ENCODE measurements around the gene UGT1A9. TPM values are rescaled to one million over a fixed set of nuclear protein-coding genes. Genes with fewer than 3 reads are reported as not detected.

Gene UGT1A9
- total and polyA plus RNA-seq, 2 experiments from 2014 or later: 9.6 to 12.6 TPM

GRCh38 chr2:233656443-233656842 is 15.3 kb upstream of the UGT1A9 start:
- Histone ChIP-seq H3K4me3 (no peak overlapping the region), H3K27me3 (no peaks in the 10 kb centered on the region), H3K9me3 (ENCODE audit: low read depth) (no peaks in the 10 kb centered on the region), H3K4me2 (no peak overlapping the region), H2AFZ (no peak overlapping the region), H3K27ac (no peak overlapping the region), H3K9me2 (replicated peaks; ENCODE audit: insufficient read depth) (no peaks in the 10 kb centered on the region), H3K36me3 (replicated peaks; ENCODE audit: insufficient read depth, low read depth) (no peaks in the 10 kb centered on the region), H3K79me2 (no peaks in the 10 kb centered on the region), H3K4me1 (ENCODE audit: insufficient read depth) (no peaks in the 10 kb centered on the region), H4K20me1 (ENCODE audit: insufficient read depth, poor library complexity, severe bottlenecking) (no peaks in the 10 kb centered on the region)
- TF ChIP-seq EZH2phosphoT487 (IDR thresholded peaks at IDR 0.05; ENCODE audit: low read depth, severe bottlenecking, unreplicated experiment) (no peak), EZH2 (IDR thresholded peaks at IDR 0.05; ENCODE audit: borderline replicate concordance) (no peak), CTCF (IDR thresholded peaks at IDR 0.05; ENCODE audit: poor library complexity) (no peak)
- WGBS (ENCODE audit: low lambda C conversion rate, missing lambda C conversion rate): 90% methylated on average over 10 of the region's 10 CpGs
- no peak for DNase-seq (ENCODE audit: low spot score)

GRCh38 chr2:233658610-233659009 is 13.1 kb upstream of the UGT1A9 start:
- Histone ChIP-seq H4K20me1 (ENCODE audit: insufficient read depth, poor library complexity, severe bottlenecking) (no peaks in the 10 kb centered on the region), H3K4me2 (no peak overlapping the region), H2AFZ (no peak overlapping the region), H3K36me3 (replicated peaks; ENCODE audit: insufficient read depth, low read depth) (no peaks in the 10 kb centered on the region), H3K4me1 (ENCODE audit: insufficient read depth) (no peaks in the 10 kb centered on the region), H3K79me2 (no peaks in the 10 kb centered on the region), H3K9me3 (ENCODE audit: low read depth) (no peaks in the 10 kb centered on the region), H3K9me2 (replicated peaks; ENCODE audit: insufficient read depth) (no peaks in the 10 kb centered on the region), H3K27me3 (no peaks in the 10 kb centered on the region), H3K27ac (no peak overlapping the region), H3K4me3 (no peak overlapping the region)
- no peak for DNase-seq (ENCODE audit: low spot score)
- TF ChIP-seq EZH2phosphoT487 (IDR thresholded peaks at IDR 0.05; ENCODE audit: low read depth, severe bottlenecking, unreplicated experiment) (no peak), CTCF (IDR thresholded peaks at IDR 0.05; ENCODE audit: poor library complexity) (no peak), EZH2 (IDR thresholded peaks at IDR 0.05; ENCODE audit: borderline replicate concordance) (no peak)

- Histone ChIP-seq H4K20me1 (ENCODE audit: insufficient read depth, poor library complexity, severe bottlenecking) (no peaks in the 10 kb centered on the region), H3K4me2 (no peak overlapping the region), H3K27ac (no peak overlapping the region), H3K27me3 (no peaks in the 10 kb centered on the region), H3K4me1 (ENCODE audit: insufficient read depth) (no peaks in the 10 kb centered on the region), H3K4me3 (no peak overlapping the region), H2AFZ (no peak overlapping the region), H3K79me2 (no peaks in the 10 kb centered on the region), H3K9me2 (replicated peaks; ENCODE audit: insufficient read depth) (no peaks in the 10 kb centered on the region), H3K9me3 (ENCODE audit: low read depth) (no peaks in the 10 kb centered on the region), H3K36me3 (replicated peaks; ENCODE audit: insufficient read depth, low read depth) (no peaks in the 10 kb centered on the region)
- no peak for DNase-seq (ENCODE audit: low spot score)
- TF ChIP-seq EZH2phosphoT487 (IDR thresholded peaks at IDR 0.05; ENCODE audit: low read depth, severe bottlenecking, unreplicated experiment) (no peak), CTCF (IDR thresholded peaks at IDR 0.05; ENCODE audit: poor library complexity) (no peak), EZH2 (IDR thresholded peaks at IDR 0.05; ENCODE audit: borderline replicate concordance) (no peak)
- WGBS (ENCODE audit: low lambda C conversion rate, missing lambda C conversion rate): 56% methylated on average over 1 of the region's 1 CpG
Observed at GRCh38 chr2:233663911-233664310, 7.8 kb upstream of the UGT1A9 start.

Data from hepatocyte (in vitro differentiated cells).